Measurements from ENCODE around the gene TRPV4. TPM values are rescaled to one million over a fixed set of nuclear protein-coding genes. Genes with fewer than 3 reads are reported as not detected.

TRPV4 gene
- total RNA-seq, 4 donors from 2014 or later, result 6.6 to 10.9 (median 8.1) TPM

DNA sequence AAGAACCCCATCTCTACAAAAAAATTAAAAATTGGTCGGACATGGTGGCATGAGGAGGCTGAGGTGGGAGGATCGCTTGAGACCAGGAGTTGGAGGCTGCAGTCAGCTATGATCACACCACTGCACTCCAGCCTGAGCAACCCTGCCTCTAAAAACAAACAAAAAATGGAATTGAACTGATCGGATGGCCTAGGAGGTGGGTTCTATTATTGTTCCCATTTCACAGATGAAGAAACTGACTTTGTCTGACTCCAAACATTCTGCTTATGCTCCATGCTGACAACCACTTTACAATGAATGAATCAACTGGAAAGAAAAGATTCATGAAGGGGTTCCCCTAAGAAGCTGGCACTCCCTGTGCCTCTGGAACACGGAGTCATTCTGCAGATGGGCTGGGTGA, 47.3 kb downstream of the TRPV4 start:
- intact Hi-C loops (cut with DNase I; ENCODE audit: low total_unique reads), result no loop called here
- H3K4me3 ChIP-seq (ENCODE audit: low read depth, poor library complexity, severe bottlenecking), result no peak overlapping the region
- TF ChIP-seq POLR2A (IDR thresholded peaks at IDR 0.05), result no peak
- TF ChIP-seq, protein P1, sequence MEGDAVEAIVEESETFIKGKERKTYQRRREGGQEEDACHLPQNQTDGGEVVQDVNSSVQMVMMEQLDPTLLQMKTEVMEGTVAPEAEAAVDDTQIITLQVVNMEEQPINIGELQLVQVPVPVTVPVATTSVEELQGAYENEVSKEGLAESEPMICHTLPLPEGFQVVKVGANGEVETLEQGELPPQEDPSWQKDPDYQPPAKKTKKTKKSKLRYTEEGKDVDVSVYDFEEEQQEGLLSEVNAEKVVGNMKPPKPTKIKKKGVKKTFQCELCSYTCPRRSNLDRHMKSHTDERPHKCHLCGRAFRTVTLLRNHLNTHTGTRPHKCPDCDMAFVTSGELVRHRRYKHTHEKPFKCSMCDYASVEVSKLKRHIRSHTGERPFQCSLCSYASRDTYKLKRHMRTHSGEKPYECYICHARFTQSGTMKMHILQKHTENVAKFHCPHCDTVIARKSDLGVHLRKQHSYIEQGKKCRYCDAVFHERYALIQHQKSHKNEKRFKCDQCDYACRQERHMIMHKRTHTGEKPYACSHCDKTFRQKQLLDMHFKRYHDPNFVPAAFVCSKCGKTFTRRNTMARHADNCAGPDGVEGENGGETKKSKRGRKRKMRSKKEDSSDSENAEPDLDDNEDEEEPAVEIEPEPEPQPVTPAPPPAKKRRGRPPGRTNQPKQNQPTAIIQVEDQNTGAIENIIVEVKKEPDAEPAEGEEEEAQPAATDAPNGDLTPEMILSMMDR (IDR thresholded peaks at IDR 0.05), result no peak
- DNase-seq (ENCODE audit: low spot score in 2 of 2), result no peak
- WGBS, 2 donors, result 88 to 90% methylated on average over 4 of the region's 4 CpGs

DNA sequence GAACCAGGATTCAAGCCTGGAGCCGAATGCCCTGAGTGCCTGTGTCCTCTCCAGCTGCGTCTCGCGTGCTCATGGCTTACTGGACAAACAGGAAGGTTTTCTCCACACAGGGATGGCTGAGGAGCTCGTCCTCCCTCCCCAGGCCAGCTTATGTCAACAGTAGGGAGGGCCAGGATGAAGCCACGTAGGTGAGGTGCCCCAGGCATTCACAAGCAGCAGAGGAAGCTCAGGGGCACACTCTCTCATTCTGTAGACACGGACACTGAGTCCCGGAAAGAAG, 49.3 kb downstream of the TRPV4 start:
- no peak overlapping the region for H3K4me3 ChIP-seq (ENCODE audit: low read depth, poor library complexity, severe bottlenecking)
- 90 to 93% methylated on average over 8 of the region's 8 CpGs for WGBS, 2 donors
- no peak for DNase-seq (ENCODE audit: low spot score in 2 of 2)
- intact Hi-C loops (cut with DNase I; ENCODE audit: low total_unique reads), result no loop called here
- no peak for TF ChIP-seq POLR2A (IDR thresholded peaks at IDR 0.05)
- TF ChIP-seq, protein P1 (IDR thresholded peaks at IDR 0.05), result no peak

DNA sequence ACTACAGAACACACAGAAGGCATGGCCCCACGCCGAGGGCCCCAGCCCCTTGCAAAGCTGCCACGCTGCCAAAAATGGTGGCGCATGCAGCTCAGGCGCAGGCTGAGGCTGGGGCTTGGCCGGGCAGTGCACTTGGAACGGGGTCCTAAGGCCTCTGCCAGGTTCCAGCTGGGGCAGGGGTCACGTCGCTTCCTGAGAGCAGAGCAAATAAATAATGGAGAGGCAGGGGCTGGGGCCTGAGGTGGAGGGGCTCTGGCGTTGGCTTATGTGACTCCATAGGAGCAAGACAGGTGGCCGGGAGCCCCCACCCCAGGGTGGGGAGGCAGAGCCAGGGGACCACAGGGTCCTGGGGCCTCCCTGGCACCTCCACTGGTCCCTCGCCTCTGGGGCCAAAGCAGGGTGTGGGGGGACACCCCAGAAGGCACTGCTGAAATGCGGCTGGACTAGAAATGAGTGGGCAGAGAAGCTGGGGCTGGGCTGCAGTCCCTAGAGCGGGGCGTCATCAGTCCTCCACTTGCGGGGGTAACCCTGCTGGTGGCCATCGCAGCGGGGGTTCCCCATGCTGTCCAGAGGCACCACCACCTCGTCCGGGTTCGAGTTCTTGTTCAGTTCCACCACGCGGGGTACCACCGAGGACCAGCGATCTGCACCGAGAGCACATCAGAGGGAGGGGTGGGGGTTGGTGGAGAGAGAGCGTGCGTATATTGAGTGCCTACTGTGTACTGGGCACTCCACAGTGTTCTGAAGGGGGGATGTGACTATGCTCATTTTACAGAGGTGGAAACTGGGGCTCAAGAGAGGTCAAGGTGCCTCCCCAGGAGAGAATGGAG, 49.8 kb downstream of the TRPV4 start:
- TF ChIP-seq, protein P1 (IDR thresholded peaks at IDR 0.05), result no peak
- no peak for TF ChIP-seq POLR2A (IDR thresholded peaks at IDR 0.05)
- no peak overlapping the region for H3K4me3 ChIP-seq (ENCODE audit: low read depth, poor library complexity, severe bottlenecking)
- intact Hi-C loops (cut with DNase I; ENCODE audit: low total_unique reads), result no loop called here
- 88 to 92% methylated on average over 28 of the region's 28 CpGs for WGBS, 2 donors
- DNase-seq (ENCODE audit: low spot score in 2 of 2), result no peak

DNA sequence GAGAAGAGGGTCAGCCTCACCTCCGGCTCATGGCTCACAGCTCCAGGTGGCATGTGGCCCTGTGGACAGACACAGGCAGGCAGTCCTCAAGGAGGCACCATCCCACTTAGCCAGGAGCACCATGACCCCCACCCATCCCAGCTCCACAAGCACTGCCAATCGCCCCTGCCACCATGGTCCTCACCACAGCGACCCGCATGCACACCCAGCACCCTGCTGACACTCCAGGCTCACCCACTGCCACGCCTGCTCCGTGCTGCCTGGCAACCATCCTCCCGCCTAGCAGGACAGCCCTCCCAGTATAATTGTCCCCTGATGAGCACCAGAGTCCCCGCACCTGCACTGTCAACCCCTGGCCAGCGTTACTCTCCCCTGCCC, 50.9 kb downstream of the TRPV4 start:
- intact Hi-C loops (cut with DNase I; ENCODE audit: low total_unique reads), result no loop called here
- DNase-seq (ENCODE audit: low spot score in 2 of 2), result no peak
- WGBS, 2 donors, result 89 to 96% methylated on average over 8 to 9 of the region's 9 CpGs
- TF ChIP-seq POLR2A (IDR thresholded peaks at IDR 0.05), result no peak
- TF ChIP-seq, protein P1 (IDR thresholded peaks at IDR 0.05), result no peak
- no peak overlapping the region for H3K4me3 ChIP-seq (ENCODE audit: low read depth, poor library complexity, severe bottlenecking)

DNA sequence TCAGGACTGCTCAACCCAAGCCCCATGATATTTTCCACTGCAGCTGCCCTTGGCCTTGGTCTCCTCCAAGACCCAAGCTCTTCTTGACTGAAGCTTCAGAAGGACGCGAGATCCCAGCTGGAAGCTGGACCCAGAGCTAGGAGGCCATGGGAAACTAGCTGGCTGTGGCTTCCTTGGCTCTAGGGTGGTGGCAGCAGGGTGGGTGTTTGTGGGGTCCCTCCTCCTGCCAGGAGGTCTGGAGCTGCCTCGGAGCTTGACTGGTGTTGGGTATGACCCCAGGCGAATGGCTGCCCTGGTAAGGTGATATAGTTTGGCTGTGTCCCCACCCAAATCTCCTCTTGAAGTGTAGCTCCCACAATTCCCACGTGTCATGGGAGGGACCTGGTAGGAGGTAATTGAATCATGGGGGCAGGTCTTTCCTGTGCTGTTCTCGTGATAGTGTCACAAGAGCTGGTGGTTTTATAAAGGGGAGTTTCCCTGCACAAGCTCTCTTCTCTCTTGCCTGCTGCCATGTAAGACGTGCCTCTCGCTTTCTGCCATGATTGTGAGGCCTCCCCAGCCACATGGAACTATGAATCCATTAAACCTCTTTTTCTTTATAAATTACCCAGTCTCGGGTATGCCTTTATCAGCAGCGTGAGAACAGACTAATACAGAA, 51.4 kb downstream of the TRPV4 start:
- intact Hi-C loops (cut with DNase I; ENCODE audit: low total_unique reads), result no loop called here
- 78 to 90% methylated on average over 10 of the region's 10 CpGs for WGBS, 2 donors

More for the DNA sequence above, 51.4 kb downstream of the TRPV4 start:
- TF ChIP-seq, protein P1 (IDR thresholded peaks at IDR 0.05), result no peak
- no peak for TF ChIP-seq POLR2A (IDR thresholded peaks at IDR 0.05)
- no peak overlapping the region for H3K4me3 ChIP-seq (ENCODE audit: low read depth, poor library complexity, severe bottlenecking)
- DNase-seq (ENCODE audit: low spot score in 2 of 2), result no peak

All from lower leg skin (tissue), 4 donors.